HG02884 (cell line): ENCODE data around the gene GALNT2.

Experiments
- ATAC-seq: cut with Tn5 transposase; IDR thresholded peaks from one replicate; pipeline ENCODE4 v1.9.1; 2021; ENCODE audit warnings: mild to moderate bottlenecking, moderate library complexity; ENCODE audit not compliant: unreplicated experiment

The GALNT2 gene

GRCh38 chr1:230110971-230111370 lies 43.9 kb downstream of the GALNT2 start:
- ATAC-seq, result no peak

- ATAC-seq, result no peak
These were observed 45.2 kb downstream of the GALNT2 start for GRCh38 chr1:230112131-230112701.

GRCh38 chr1:230112782-230113181 lies 45.7 kb downstream of the GALNT2 start:
- ATAC-seq, result no peak

GRCh38 chr1:230113235-230113592 lies 46.2 kb downstream of the GALNT2 start:
- no peak for ATAC-seq

- ATAC-seq, result no peak
These were observed 46.7 kb downstream of the GALNT2 start for GRCh38 chr1:230113593-230114236.

- ATAC-seq, result no peak
These were observed 47.2 kb downstream of the GALNT2 start for GRCh38 chr1:230114237-230114651.

GRCh38 chr1:230117694-230118093 lies 50.7 kb downstream of the GALNT2 start:
- no peak for ATAC-seq

GRCh38 chr1:230119340-230119739 lies 52.3 kb downstream of the GALNT2 start:
- ATAC-seq, result no peak

- no peak for ATAC-seq
These were observed 53.4 kb downstream of the GALNT2 start for GRCh38 chr1:230120289-230120920.

- ATAC-seq, result no peak
These were observed 53.9 kb downstream of the GALNT2 start for GRCh38 chr1:230120921-230121381.

- ATAC-seq, result no peak
These were observed 54.9 kb downstream of the GALNT2 start for GRCh38 chr1:230121950-230122349.

GRCh38 chr1:230122366-230123279 lies 55.6 kb downstream of the GALNT2 start:
- no peak for ATAC-seq

- peak; percentile 94 for ATAC-seq
These were observed 56.5 kb downstream of the GALNT2 start for GRCh38 chr1:230123280-230124185.

- no peak for ATAC-seq
These were observed 57.4 kb downstream of the GALNT2 start for GRCh38 chr1:230124186-230125128.

- no peak for ATAC-seq
These were observed 58.1 kb downstream of the GALNT2 start for GRCh38 chr1:230125141-230125540.

- no peak for ATAC-seq
These were observed 58.8 kb downstream of the GALNT2 start for GRCh38 chr1:230125640-230126528.

GRCh38 chr1:230126529-230127104 lies 59.6 kb downstream of the GALNT2 start:
- no peak for ATAC-seq
